ENCODE results near the gene MAU2. TPM values are rescaled to one million over a fixed set of nuclear protein-coding genes. Genes with fewer than 3 reads are reported as not detected.

Gene MAU2
- total RNA-seq, 1 donor from 2014 or later, result 37.0 TPM

GRCh38 chr19:19355606-19356139, 35.0 kb downstream of the MAU2 start:
- Mint-ChIP-seq H3K27ac (ENCODE audit: unreplicated experiment) (no peak overlapping the region), H3K36me3 (ENCODE audit: low read depth, unreplicated experiment) (peaks cover 5% of the 10 kb centered on the region), H3K4me3 (ENCODE audit: unreplicated experiment) (no peak overlapping the region), H3K4me1 (ENCODE audit: low read depth, unreplicated experiment) (no peaks in the 10 kb centered on the region), H3K9me3 (ENCODE audit: unreplicated experiment) (no peaks in the 10 kb centered on the region), H3K27me3 (ENCODE audit: low read depth, unreplicated experiment) (no peaks in the 10 kb centered on the region)
- peaks cover 14% of the 10 kb centered on the region for H3K36me3 ChIP-seq (ENCODE audit: insufficient read depth, low read length)
- H3K9ac ChIP-seq (ENCODE audit: low read length), result no peak overlapping the region
- TF ChIP-seq EZH2 (IDR thresholded peaks at IDR 0.05; ENCODE audit: insufficient read depth, low read length) (no peak), CTCF (IDR thresholded peaks at IDR 0.05; ENCODE audit: insufficient read depth, low read depth, low read length) (no peak)
- no peaks in the 10 kb centered on the region for H3K27me3 ChIP-seq (ENCODE audit: insufficient read depth, low read length)
- DNase-seq (ENCODE audit: low read depth), result no peak
- FAIRE-seq, result no peak
- H2AFZ ChIP-seq (ENCODE audit: low read depth, low read length), result no peak overlapping the region
- H4K20me1 ChIP-seq (ENCODE audit: insufficient read depth, low read length), result no peaks in the 10 kb centered on the region
- H3K27ac ChIP-seq (ENCODE audit: low read depth, low read length), result no peak overlapping the region
- no peaks in the 10 kb centered on the region for H3K4me1 ChIP-seq (ENCODE audit: insufficient read depth, low read length)
- H3K9me3 ChIP-seq (ENCODE audit: insufficient read depth, low read depth, low read length), result no peaks in the 10 kb centered on the region
- no peaks in the 10 kb centered on the region for H3K79me2 ChIP-seq (ENCODE audit: insufficient read depth, low read length)
- no peak overlapping the region for H3K4me2 ChIP-seq (ENCODE audit: low read length)
- no peak overlapping the region for H3K4me3 ChIP-seq (ENCODE audit: insufficient read depth, low read depth, low read length)

DNA sequence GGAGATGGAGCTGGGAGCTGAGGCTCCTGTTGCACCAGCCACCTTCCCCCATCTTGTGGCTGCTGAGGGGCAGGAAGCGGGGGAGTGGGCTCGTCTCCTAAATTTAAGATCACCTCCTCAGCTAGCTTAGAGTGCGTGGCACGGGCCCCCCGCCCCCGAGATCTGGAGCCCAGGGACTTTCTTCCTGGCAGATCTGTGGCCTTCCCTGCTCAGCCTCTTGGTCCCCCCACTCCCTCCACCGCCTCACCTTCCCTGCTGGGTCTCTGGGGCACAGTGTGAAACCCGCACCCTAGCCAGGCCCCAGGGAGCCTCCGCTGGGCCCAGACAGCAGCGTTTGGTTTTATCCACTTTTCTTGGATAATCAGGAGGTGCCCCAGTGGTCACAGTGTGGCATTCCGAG, 35.9 kb downstream of the MAU2 start:
- Histone ChIP-seq H3K9me3 (ENCODE audit: insufficient read depth, low read depth, low read length) (no peaks in the 10 kb centered on the region), H2AFZ (ENCODE audit: low read depth, low read length) (no peak overlapping the region), H4K20me1 (ENCODE audit: insufficient read depth, low read length) (no peaks in the 10 kb centered on the region), H3K4me1 (ENCODE audit: insufficient read depth, low read length) (no peaks in the 10 kb centered on the region), H3K79me2 (ENCODE audit: insufficient read depth, low read length) (no peaks in the 10 kb centered on the region), H3K4me3 (ENCODE audit: insufficient read depth, low read depth, low read length) (no peak overlapping the region), H3K27me3 (ENCODE audit: insufficient read depth, low read length) (no peaks in the 10 kb centered on the region), H3K4me2 (ENCODE audit: low read length) (no peak overlapping the region), H3K36me3 (ENCODE audit: insufficient read depth, low read length) (peaks cover 10% of the 10 kb centered on the region), H3K27ac (ENCODE audit: low read depth, low read length) (no peak overlapping the region), H3K9ac (ENCODE audit: low read length) (no peak overlapping the region)
- no peaks in the 10 kb centered on the region for H3K4me1 Mint-ChIP-seq (ENCODE audit: low read depth, unreplicated experiment)
- no peak overlapping the region for H3K4me3 Mint-ChIP-seq (ENCODE audit: unreplicated experiment)
- FAIRE-seq (no peak), DNase-seq (ENCODE audit: low read depth) (no peak)
- no peak overlapping the region for H3K27ac Mint-ChIP-seq (ENCODE audit: unreplicated experiment)
- no peaks in the 10 kb centered on the region for H3K9me3 Mint-ChIP-seq (ENCODE audit: unreplicated experiment)
- peaks cover 5% of the 10 kb centered on the region for H3K36me3 Mint-ChIP-seq (ENCODE audit: low read depth, unreplicated experiment)
- no peak for TF ChIP-seq EZH2 (IDR thresholded peaks at IDR 0.05; ENCODE audit: insufficient read depth, low read length)
- no peak for TF ChIP-seq CTCF (IDR thresholded peaks at IDR 0.05; ENCODE audit: insufficient read depth, low read depth, low read length)
- H3K27me3 Mint-ChIP-seq (ENCODE audit: low read depth, unreplicated experiment), result no peaks in the 10 kb centered on the region

- no peak for DNase-seq (ENCODE audit: low read depth)
- H3K79me2 ChIP-seq (ENCODE audit: insufficient read depth, low read length), result no peaks in the 10 kb centered on the region
- no peak overlapping the region for H3K4me2 ChIP-seq (ENCODE audit: low read length)
Measured at GRCh38 chr19:19356901-19357566, 36.4 kb downstream of the MAU2 start.

More at GRCh38 chr19:19356901-19357566, 36.4 kb downstream of the MAU2 start:
- Mint-ChIP-seq H3K4me1 (ENCODE audit: low read depth, unreplicated experiment) (no peaks in the 10 kb centered on the region), H3K9me3 (ENCODE audit: unreplicated experiment) (no peaks in the 10 kb centered on the region), H3K36me3 (ENCODE audit: low read depth, unreplicated experiment) (peaks cover 5% of the 10 kb centered on the region), H3K27ac (ENCODE audit: unreplicated experiment) (no peak overlapping the region), H3K27me3 (ENCODE audit: low read depth, unreplicated experiment) (no peaks in the 10 kb centered on the region), H3K4me3 (ENCODE audit: unreplicated experiment) (no peak overlapping the region)
- peaks cover 8% of the 10 kb centered on the region for H3K36me3 ChIP-seq (ENCODE audit: insufficient read depth, low read length)
- no peaks in the 10 kb centered on the region for H3K27me3 ChIP-seq (ENCODE audit: insufficient read depth, low read length)
- H3K27ac ChIP-seq (ENCODE audit: low read depth, low read length), result no peak overlapping the region
- FAIRE-seq, result no peak
- no peaks in the 10 kb centered on the region for H3K4me1 ChIP-seq (ENCODE audit: insufficient read depth, low read length)
- TF ChIP-seq CTCF (IDR thresholded peaks at IDR 0.05; ENCODE audit: insufficient read depth, low read depth, low read length) (no peak), EZH2 (IDR thresholded peaks at IDR 0.05; ENCODE audit: insufficient read depth, low read length) (no peak)
- H3K9ac ChIP-seq (ENCODE audit: low read length), result no peak overlapping the region
- H3K4me3 ChIP-seq (ENCODE audit: insufficient read depth, low read depth, low read length), result no peak overlapping the region
- no peak overlapping the region for H2AFZ ChIP-seq (ENCODE audit: low read depth, low read length)
- H4K20me1 ChIP-seq (ENCODE audit: insufficient read depth, low read length), result no peaks in the 10 kb centered on the region
- no peaks in the 10 kb centered on the region for H3K9me3 ChIP-seq (ENCODE audit: insufficient read depth, low read depth, low read length)
